ENCODE results near the gene TNS1. TPM values are rescaled to one million over a fixed set of nuclear protein-coding genes. Genes with fewer than 3 reads are reported as not detected.

Gene TNS1
- total and polyA plus RNA-seq, 9 of the 15 experiments (the other 6 are each of a cell fraction or from before 2014, with no cell fraction given) = 0.13 to 2.7 (median 0.77) TPM

- TF ChIP-seq FOXK1 (CRISPR knock-in tag; IDR thresholded peaks at IDR 0.05; ENCODE audit: borderline replicate concordance) (no peak), NCOR1 (IDR thresholded peaks at IDR 0.05) (no peak), KAT7 (CRISPR knock-in tag; IDR thresholded peaks at IDR 0.05; ENCODE audit: borderline replicate concordance) (no peak), GABPA (tag; conservative IDR thresholded peaks at IDR 0.05; ENCODE audit: low read depth) (no peak), RAD51 (IDR thresholded peaks at IDR 0.05; ENCODE audit: borderline replicate concordance, low read depth) (no peak), NCOA6 (IDR thresholded peaks at IDR 0.05) (no peak), ZBTB2 (IDR thresholded peaks at IDR 0.05) (no peak), ZNF507 (tag; conservative IDR thresholded peaks at IDR 0.05) (no peak), REST (IDR thresholded peaks at IDR 0.05; ENCODE audit: borderline replicate concordance) (peak; percentile 29; the same call in 1 of the 2 replicates), REST (CRISPR knock-in tag; IDR thresholded peaks at IDR 0.05; ENCODE audit: low read depth) (no peak), HDAC2 (IDR thresholded peaks at IDR 0.05) (no peak), DEAF1 (CRISPR knock-in tag; IDR thresholded peaks at IDR 0.05) (peak; percentile 54)
- TF ChIP-seq, protein P1, sequence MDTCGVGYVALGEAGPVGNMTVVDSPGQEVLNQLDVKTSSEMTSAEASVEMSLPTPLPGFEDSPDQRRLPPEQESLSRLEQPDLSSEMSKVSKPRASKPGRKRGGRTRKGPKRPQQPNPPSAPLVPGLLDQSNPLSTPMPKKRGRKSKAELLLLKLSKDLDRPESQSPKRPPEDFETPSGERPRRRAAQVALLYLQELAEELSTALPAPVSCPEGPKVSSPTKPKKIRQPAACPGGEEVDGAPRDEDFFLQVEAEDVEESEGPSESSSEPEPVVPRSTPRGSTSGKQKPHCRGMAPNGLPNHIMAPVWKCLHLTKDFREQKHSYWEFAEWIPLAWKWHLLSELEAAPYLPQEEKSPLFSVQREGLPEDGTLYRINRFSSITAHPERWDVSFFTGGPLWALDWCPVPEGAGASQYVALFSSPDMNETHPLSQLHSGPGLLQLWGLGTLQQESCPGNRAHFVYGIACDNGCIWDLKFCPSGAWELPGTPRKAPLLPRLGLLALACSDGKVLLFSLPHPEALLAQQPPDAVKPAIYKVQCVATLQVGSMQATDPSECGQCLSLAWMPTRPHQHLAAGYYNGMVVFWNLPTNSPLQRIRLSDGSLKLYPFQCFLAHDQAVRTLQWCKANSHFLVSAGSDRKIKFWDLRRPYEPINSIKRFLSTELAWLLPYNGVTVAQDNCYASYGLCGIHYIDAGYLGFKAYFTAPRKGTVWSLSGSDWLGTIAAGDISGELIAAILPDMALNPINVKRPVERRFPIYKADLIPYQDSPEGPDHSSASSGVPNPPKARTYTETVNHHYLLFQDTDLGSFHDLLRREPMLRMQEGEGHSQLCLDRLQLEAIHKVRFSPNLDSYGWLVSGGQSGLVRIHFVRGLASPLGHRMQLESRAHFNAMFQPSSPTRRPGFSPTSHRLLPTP (IDR thresholded peaks at IDR 0.05; ENCODE audit: borderline replicate concordance, extremely low read depth, insufficient read length) = no peak
Measured at GRCh38 chr2:217756375-217757107, 246.3 kb downstream of the TNS1 start (continued).

All from K562 (cell line).